Pons (tissue), 1 donor: ENCODE data around the gene MICAL3.

Source experiments
- DNase-seq: peaks from one replicate; pipeline ENCODE4 v3.0.0-alpha.2; 2016; ENCODE audit warnings: low spot score

Gene MICAL3

GRCh38 chr22:17930455-17931313 is 93.7 kb downstream of the MICAL3 start:
- DNase-seq = no peak

DNA sequence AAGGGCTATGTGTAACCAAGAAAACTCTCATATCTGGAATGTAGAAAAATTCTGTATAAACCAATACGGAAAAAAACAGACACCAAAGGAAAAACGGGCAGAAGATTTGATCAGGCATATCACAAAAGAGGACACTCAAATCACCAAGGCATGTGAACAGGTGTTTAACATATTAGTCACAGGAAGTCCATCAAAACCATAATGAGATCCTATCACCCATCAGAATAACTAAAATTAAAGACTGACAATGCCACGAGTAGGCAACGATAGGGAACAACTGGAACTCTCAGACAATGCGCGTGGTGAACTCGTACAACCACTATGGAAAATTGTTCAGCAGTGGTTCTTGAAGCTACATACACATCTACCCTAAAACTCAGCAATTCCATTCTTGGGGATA is 94.5 kb downstream of the MICAL3 start:
- no peak for DNase-seq

DNA sequence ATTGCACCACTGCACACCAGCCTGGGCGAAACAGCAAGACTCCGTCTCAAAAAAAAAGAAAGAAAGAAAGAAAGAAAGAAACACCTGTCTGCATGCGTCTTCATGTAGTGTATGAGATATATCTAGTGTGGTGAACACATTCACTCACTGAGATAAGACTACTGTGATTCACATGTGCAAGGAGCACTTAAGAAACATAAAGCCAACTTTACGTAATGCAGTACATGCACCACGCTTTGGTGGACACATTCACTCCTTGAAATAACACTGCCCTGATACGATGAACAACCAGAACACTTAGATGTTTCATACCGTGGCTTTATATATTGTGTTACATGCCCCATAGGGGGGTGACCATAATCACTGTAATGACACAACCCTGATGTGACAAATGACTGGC is 96.0 kb downstream of the MICAL3 start:
- DNase-seq = no peak

DNA sequence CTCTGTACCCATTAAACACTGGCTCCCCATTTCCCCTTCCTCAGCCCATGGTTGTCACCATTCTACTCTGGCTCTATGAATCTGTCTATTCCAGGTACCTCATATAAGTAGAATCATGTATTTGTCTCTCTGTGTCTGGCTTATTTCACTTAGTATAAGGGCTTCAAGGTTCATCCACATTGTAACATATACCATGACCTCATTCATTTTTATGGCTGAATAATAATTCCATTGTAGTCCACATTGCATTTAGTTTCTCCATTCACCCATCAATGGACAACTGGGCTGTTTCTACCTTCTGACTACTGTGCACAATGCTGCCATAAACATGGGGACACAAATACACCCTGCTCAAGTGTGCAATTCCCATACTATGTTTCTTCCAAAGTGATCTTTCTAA is 97.3 kb downstream of the MICAL3 start:
- no peak for DNase-seq

DNA sequence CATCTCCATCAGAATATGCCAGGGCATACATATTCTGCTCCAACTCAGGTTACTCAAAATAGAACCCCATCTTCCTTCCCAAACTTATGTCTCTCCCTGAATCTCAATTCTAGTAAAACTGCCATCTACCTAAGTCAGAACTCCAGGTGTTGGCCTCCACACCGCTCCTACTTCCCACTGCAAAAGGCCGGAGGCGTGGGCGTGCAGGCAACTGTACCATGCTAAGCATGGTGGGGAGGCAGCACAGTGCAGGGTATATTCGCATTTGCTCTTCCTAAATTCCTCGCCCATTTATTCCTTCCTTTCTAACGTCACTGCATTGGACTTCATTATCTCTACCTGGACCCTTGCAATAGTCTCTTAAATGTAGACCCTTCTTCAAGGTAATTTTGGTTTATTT is 97.8 kb downstream of the MICAL3 start:
- no peak for DNase-seq

GRCh38 chr22:17925431-17925841 is 98.9 kb downstream of the MICAL3 start:
- DNase-seq = no peak

DNA sequence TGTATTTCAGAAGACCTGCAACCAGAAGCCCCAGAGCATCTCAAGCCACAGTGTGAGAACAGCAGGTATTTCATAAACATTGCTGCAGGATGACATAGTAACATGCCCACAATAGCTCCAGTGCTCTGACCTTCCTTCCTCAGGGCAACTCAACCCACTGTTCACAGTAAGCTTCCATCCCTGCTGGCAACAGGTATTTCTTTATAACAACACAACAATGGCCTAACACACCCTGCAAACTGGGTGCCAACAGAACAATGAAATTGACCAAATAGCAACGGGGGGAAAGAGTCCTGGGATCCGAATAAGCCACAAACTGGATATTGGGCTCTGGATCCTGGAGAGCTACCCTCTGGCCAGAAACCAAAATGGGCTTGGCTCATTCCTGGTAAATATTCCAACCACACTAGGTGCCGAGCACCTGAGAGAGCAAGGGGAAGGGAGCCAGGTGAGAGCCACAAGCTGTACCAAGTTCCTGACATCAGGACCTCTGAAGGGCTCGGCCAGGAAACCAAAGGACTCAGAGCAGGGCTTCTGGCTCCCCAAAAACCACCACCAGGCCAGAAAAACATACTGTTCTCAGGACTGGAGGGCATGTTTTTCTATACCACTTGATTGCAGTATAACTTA is 99.5 kb downstream of the MICAL3 start:
- no peak for DNase-seq

DNA sequence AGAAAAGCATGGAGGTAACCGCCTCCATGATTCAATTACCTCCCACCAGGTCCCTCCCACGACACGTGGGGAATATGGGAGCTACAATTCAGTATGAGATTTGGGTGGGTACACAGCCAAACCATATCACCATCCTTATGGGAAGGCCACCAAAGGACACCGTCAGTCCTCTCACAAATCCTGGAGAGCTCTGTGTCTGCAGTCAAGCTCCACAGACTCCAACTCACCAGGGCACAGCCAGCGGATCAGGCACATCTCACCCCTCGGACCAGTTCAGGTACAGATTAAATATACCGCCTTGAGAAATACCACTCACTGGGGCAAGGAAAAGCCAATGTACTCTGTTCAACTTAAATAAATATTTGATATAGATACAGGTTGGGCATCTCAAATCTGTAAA is 100.3 kb downstream of the MICAL3 start:
- no peak for DNase-seq

- no peak for DNase-seq
These were observed 101.1 kb downstream of the MICAL3 start for GRCh38 chr22:17922925-17923903.

- DNase-seq = no peak
These were observed 102.2 kb downstream of the MICAL3 start for GRCh38 chr22:17921871-17922821.

DNA sequence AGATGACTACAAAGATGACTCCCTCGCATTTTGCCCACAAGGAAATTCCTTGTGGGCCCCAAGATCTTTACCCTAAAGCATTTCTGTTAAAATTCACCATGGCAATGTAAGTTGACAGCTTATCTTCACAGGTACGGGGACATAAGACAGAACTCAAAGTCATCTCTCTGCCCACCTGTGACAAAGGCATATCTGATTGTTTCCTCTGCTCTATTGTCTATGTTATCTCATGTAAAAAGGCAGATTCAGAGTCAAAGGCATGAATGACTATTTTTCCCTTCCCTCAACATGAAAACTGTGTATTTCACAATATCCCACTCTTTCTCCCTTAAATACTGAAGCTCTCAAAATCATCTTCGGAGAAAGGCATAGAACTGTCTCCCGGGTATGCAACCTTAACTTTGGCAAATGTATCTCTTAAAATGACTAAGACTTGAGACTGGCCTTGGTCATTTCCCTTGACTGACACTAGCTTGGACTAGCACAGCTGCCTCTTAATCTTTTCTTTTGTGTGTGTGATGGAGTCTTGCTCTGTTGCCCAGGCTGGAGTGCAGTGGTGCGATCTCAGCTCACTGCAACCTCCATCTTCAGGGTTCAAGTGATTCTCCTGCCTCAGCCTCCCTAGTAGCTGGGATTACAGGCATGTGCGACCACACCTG is 103.2 kb downstream of the MICAL3 start:
- DNase-seq = no peak

- DNase-seq = no peak
These were observed 104.2 kb downstream of the MICAL3 start for GRCh38 chr22:17920145-17920605.

DNA sequence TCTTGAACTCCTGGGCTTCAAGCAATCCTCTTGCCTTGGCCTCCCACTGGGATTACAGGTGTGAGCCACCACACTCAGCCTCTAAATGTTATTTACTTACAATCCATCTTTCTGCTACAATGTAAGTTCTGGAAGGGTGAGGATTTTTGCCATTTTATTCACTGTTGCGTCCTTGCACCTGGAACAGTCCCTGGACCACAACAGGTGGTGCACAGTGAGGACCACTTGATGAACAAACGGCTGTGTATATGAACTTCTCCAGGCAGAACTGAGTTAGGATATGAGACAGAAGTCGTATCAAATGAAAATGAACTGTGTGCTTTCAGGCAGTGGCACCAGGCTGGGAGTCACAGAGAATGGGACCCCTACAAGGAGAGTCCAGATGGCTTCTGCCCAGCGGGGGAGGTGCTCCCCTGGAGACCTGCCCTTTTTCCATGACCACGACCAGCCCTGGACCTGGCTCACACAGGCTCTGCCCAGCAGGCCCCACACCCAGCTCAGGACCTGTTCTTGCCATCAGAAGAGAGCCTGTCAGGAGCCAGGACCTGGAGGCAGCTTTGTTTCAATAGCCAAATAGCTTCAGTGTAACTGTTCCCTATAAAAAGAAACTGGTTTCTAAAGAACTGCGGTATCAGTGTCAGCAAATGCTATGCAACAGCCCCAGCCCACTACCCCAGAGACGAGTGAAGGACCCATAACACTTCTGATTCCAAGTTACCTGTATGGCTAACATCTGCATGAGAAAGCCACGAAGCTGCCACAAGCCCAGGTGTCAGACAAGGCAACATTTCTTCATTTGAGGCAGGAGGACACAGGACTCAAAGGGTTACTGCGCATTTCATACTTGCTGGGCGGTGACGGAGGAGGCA is 104.9 kb downstream of the MICAL3 start:
- DNase-seq = no peak

- no peak for DNase-seq
These were observed 105.5 kb downstream of the MICAL3 start for GRCh38 chr22:17918840-17919239.

DNA sequence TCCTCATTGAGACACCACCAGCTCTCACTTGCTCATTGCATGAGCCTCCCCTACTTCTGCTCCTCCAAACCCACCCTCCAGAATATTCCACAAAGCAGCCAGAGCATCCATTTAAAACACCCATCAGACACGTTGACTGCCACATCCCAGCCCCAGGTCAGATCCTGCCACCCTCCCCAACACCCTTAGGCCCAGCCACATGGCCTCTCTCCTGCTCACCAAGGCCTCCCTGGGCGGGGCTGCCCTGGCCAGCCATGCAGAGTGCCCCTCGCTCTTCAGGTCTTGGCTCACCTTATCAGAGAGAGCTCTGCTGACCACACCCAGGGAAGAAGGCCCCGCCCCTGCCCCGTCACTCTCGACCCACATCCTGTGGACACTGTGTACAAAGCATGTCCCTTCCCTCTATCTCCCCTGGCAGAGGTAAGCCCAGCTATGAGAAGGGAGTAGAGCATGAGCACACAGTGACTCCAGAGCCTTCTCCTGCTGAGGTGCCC is 106.8 kb downstream of the MICAL3 start:
- DNase-seq = no peak

- no peak for DNase-seq
These were observed 108.0 kb downstream of the MICAL3 start for GRCh38 chr22:17916226-17916889.

- no peak for DNase-seq
These were observed 108.7 kb downstream of the MICAL3 start for GRCh38 chr22:17915676-17916075.

GRCh38 chr22:17915188-17915587 is 109.2 kb downstream of the MICAL3 start:
- no peak for DNase-seq

DNA sequence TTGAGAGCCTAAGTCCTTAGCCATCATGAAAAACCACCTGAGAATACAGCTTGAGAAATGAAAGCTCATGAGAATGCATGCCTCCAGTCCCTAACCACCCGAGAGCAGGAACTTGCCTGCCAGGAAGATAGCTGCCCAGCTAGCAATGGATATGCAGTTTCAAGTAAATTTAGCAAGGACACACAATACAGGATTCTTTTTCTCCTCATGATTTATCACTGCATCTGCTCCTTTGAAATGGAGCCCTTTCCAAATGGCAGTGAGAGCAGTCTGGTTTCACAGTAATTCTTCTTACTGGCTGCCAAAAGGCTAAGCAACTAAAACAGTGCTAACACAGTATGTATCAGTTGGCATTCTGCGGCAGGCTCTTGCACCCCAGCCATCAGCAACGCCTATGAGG is 109.9 kb downstream of the MICAL3 start:
- DNase-seq = peak; percentile 87
